Body of pancreas (tissue), 4 donors: ENCODE results near the gene PRKRIP1.
"Not testable (repeated sequence)": the region's sequence is repeated elsewhere in the genome, so short reads cannot be mapped to it uniquely, and the experiment has no call there.

ENCODE experiments used
- CTCF ChIP-seq, 7 experiments: fragments of 450-650 bp in 4 of 7; fragments of 200-600 bp in 3 of 7; sonication (generic) in 3 of 7; IDR thresholded peaks; one replicate each; pipeline ENCODE4 v1.5.1; 2016 to 2019; ENCODE audit warnings: antibody characterized with exemption in 7 of 7
- POLR2A ChIP-seq, 3 donors: fragments of 450-650 bp; IDR thresholded peaks; one replicate each; pipeline ENCODE4 v1.6.1; 2016; ENCODE audit warnings: antibody characterized with exemption in 3 of 3, mild to moderate bottlenecking in 2 of 3

- not testable (repeated sequence) for TF ChIP-seq POLR2A, CTCF (IDR thresholded peaks at IDR 0.05)
These were observed 23.4 kb upstream of the PRKRIP1 start for GRCh38 chr7:102372796-102373195.
